DMS79 (cell line): ENCODE data around the gene SIRT5.

Experiments used
- DNase-seq: peaks from one replicate; lab custom pipeline; 2025; lab: John Stamatoyannopoulos, UW

The SIRT5 gene

DNA sequence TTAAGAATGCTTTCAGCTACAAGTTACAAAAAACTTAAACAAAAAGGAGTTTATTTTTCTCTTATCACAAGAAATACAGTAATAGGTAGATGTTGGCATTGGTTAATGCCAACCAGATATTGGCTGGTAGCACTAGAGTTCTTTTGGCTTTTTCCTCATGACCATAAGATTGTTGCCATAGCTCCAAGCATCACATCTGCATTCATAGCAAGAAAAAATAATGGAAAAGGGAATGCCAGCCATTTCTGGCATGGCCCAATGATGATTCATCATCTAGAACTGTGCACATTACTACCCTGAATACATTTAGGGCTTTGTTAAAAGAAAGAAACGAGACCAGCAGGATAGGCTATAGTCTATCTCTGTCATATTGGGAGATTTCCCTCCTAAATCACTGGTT, 20.8 kb upstream of the SIRT5 start:
- no peak for DNase-seq

DNA sequence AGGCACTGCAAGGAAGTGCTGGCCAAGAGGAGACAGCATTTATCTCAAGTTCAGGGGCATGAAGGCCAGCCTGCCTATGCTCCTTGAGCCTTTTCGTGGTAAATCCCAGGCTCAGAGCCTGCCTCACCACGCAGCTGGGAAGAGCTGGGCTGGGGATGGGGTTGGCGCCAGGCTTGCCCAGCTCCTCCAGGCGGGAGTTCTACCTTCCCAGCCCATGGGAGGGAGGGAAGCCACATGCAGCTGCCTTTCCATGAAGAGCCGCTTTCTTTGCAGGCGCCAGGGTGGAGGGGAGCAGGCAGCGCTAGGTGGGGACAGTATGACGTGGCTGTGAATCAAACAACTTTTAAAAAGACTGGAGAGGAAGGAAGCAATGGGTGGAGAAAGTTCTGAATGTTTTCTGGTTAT, 19.5 kb upstream of the SIRT5 start:
- no peak for DNase-seq

DNA sequence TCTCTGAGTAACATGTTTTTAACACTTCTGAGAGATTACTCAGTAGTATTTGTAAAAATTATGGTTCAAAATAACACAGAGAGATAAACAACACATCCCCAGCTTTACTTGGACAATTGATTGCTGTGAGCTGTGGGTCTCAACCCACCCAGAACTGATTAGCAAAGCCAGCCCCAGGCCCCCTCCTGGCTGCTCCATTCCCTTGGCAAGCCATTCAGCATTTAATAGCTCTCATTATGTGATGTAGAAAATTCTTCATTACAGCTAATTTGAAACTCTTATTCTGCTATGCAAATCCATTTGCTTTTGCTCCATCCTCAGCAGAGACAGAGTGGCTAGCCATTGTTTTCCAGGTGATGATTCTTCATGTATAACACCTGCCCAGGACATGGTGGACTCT, 16.6 kb upstream of the SIRT5 start:
- no peak for DNase-seq

DNA sequence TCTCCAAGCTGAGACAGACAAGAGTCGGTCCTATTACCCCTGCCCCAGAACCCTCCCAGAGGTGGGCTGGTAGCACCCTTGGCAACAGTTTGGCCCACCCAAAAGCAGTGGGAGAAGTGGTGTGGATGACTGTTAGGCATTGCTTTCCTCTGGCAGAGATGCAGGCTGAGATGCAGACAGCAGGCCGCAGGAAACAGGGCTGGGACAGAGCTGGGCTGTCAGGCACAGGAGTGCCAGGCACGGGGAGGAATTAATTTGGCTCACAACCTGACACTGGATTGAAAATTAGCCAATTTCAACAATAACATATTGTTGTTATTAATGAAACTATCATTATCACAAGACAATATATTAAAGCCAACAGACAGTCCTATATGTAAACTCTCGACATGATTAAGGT, 15.7 kb upstream of the SIRT5 start:
- no peak for DNase-seq

DNA sequence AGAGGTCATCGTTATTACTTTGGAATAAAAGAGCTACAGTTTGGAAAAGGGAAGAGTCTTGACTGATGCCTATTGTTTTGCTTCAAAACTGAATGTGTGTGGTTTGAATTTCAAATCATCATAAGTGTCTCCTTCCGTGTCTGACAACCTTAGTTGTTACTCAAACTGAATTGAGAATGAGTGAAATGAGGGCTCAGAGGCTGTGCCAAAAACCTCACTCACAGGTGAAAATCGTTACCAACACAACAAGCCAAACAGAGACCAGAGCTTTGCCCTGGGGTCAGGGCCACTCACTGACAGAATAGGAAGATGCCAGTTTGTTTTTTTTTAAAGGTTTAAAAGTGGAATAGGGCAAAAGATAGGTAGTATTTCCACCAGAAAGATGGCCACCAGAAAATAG, 15.2 kb upstream of the SIRT5 start:
- no peak for DNase-seq

DNA sequence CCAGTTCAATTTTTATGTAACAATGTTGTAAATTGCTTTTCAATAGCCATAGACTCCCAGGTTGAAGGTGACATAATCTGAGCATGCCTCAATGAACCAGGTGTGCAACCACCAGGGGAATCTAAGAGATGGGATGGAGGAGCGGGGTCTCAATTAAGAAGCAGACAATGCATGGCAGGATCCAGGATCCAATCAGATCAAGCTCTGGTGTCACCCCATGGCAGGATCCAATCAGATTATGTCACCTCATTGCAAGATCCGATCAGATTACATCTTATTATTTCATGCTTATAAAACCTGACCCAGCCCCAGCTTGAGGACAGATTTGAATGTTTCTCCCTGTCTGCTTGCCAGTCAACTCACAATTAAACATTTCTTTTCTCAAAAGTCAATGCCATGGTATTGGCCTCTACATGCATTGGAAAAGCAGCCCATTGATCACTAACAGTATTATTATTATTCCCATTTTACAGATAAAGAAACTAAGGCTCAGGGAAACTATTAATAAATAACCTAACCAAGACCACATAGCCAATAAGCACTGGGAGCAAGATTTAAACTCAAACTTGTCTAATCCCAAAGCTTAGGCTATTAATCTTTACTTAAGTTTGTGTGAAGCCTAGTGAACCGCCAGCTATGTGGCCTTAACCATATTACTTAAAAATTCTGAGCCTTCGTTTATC, 14.3 kb upstream of the SIRT5 start:
- no peak for DNase-seq

DNA sequence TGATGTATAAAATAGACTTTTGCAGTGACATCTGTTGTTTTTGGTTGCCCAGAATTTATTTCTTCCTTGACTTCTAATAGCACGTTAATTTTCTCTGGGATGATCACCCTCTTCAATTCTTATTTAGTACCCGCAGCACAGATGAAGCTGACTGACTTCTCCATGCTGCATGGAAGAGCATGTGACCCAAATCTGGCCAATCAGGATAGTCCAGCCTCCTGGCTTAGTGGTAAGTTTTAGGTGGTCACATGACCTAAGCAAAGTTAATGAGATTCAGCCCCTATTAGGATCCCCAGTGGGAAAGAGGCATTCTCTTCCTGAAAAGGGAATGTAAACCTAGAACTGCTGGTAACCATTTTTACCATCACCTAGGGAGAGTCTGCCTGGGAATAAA, 13.8 kb upstream of the SIRT5 start:
- DNase-seq, result no peak

DNA sequence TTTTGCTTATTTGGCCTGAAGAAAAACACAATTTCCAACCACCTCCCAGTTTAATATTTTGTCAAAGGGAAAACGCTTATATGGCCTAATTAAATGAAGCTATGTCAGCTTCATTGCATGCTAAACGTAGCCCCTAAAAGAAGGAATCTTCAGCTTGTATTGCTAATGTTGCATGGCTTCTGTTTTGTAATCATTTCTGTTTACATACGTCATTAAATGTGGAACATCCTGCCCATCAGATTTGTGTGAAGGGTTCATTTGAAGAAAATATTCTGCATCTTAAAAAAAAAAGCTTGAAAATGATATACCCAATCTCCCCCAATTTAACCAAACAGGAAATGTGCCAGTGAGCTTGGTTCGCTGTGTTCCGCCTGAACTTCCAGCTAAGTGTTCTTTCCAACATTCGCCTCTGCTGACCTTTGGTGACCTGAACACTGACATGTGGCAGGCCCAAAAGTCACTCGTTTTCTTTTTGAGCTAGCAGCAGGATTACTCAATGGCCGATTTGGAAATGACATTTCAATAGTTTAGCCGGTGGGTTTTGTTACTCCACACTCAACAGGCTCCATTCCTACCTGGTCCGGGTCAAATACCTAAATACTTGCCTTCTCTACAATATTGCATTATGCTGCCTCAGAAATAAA, 12.7 kb upstream of the SIRT5 start:
- no peak for DNase-seq

DNA sequence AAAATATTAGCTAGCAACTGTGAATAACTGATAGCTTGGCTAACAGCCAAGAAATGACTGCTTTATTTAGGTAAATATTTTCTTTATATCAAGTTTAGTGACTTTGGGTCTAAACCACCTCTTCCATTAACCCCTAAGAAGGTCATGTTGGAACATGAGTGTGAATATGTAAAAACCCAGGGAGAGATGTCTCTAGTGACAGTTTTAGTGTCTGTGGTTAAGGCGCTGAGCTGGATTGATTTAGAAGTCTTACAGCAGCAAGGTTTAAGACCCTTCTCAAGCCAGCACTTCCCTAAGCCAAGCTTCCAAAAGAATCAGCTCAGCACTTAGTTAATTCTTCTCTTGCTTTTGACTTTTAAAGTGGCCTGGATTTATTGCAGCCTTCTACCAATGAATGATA, 11.4 kb upstream of the SIRT5 start:
- DNase-seq, result no peak

DNA sequence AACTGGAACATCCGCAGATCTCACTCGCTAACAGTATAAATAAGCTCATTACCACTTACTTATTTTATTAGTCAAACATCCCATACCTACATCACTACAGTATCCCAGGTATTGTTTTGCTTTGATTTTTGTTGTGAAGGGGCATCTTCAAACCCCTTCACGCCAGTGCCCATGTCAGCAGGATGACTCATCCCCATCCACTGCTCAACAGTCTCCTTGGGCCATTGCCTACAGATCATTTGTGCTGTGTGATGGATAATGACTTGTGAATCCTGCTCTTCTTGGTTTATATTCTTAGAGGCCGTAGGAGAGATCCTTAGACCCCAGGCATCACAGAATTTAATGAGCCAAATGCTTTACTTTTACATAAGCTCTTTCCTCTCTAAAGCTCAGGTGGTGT, 8.5 kb upstream of the SIRT5 start:
- no peak for DNase-seq

DNA sequence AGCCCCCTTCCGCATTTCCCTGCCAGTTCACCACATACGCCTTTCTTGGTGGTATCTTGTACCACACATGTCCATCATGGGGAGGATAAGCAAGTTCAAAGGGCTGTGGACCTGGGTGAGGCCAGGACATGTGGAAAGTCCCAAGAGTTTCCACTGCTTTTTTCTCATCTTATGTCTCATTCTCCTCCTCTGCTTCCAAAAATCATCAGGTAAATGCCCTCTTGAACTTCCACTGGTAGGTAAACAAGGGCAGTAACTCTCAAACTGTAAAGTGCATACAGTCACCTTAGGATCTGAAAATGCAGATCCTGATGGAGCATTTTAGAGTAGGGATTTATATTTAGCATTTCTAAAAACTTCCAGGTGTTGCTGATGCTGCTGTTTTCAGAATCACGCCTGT, 7.9 kb upstream of the SIRT5 start:
- DNase-seq, result no peak

DNA sequence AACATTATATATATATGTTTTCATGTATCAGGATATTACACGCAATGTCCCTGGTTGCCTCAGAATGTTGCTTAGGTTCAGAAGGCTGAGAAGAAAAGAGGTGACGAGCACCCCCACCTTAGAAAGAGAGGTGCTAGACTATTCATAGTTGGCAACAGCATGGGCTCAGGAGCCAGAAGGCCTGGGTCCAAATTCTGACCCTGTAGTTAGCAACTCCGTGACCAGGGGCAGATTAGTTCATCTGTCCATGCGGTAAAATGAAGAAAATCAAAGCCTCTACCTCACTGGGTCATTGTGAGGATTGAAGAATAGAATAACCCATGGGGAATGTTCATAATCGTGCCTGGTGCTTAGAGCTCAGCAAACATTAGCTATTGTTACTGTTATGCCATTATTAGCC, 5.4 kb upstream of the SIRT5 start:
- no peak for DNase-seq

DNA sequence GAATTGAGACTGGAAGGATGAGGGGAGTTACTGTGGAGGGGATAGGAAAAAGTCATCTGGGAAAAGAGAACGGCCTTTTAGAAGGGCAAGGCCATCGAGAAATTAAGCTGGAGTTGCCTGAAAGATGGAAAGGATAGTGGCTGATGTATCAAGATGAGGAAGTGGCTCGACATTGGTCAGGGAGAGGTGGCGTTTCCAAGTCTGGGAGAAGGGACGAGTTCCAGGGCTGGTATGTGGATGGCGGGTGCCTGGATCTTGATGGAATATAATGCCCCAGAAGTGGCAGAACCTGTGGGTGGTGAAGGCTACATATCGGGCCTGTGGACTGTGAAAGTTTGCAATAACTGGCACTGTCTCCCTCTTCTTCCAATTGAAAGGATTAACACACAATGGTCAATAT, 2.2 kb upstream of the SIRT5 start:
- no peak for DNase-seq

DNA sequence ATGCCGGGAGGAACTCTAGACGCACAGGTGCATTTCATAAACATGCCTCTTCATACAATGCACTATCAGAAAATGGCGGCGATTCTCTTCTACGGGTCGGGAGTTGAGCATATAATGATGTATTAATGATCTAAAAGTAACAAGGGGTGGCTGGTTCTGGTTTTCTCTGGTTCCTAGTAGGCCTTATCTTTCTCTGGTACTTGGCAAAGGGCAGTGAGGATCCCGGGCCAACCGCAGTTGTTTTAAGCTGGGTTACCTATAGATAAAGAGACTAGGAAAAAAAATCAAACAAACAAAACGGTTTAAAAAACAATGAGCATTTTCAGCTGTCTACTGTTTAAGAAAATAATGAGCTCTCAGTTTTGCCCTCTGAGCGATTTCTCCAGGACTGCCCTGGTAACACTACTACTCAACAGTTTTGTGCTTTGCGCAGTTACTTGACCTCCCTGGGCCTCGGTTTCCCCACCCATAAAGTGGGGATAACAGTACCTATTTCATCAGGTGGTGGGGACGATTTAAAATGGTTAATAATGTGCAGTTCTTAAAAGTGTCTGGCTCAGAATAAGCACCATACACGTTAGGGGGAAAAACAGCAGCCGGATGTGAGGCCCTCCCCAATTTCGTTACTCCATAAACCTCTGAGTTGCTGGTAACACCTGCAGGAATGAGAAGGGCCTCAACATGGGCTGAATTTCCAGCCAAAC, 1.3 kb upstream of the SIRT5 start:
- no peak for DNase-seq

DNA sequence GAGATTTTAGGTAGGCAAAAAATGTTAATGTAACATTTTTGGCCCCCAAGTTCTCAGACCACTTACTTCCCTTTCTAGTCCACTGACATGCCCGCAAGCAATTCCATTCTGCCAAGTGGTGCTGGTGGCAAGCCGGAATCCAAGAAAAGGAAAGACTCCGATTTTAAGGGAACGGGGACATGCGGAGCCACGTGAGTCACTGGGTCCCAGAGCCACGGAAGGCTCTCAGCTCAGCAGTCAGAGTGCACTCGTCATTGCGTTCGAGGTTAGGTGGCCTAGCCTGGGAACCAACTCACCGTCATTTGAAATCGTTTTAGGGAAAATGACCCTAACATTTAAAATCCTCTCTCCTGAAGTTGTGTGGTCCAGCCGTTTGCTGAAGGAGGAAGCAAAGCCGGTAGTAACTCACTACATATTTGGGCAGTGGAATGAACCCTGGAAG, 711 bp upstream of the SIRT5 start:
- no peak for DNase-seq

DNA sequence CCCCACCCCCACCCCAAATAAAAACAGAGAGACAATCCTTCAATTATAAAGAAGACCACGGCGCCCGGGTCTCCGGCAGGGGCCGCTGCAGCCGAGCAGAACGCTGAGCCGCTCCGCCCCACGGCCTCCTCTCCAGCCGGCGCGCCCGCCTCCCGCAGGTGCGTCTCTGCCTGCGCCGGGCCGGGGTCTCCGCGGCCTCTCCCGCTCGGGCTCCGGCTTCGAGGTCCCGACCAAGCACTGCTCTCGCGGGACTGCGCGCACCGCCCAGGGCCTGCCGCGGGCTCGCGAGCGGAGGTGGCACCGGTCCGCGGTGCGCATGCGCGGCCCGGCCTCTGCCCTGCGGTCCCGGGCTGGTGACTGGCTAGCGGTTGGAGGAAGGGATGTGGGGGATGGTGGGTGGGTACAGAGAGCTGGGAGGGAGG, 241 bp upstream of the SIRT5 start:
- DNase-seq, result peak; percentile 67

DNA sequence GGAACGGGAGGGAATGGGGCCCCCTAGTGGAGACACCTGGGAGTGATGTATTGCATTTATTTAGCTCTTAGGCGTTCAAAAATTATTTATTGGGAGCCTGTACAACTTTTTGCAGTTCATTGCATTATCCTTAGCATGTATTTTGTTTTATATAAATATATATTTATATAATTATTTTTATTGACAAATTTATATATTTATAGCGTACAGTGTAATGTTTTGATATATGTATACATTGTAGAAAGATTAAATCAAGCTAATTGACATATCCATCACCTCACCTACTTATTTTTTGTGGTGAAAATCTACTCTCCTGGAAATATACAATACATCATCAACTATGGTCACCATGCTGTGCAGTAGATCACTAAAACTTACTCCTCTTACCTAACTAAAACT, 975 bp downstream of the SIRT5 start:
- DNase-seq, result no peak

DNA sequence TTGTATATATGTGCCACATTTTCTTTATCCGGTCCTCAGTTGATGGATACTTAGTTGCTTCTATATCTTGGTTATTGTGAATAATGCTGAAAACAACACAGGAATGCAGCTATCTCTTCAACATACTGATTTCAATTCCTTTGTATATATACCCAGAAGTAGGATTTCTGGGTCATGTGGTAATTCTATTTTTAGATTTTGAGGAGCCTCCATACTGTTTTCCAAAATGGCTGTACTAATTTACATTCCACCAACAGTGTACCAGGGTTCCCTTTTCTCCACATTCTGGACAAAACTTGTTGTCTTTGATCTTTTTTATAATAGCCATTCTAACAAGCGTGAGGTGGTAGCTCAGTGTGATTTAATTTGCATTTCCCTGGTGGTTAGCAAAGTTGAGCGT, 1.6 kb downstream of the SIRT5 start:
- no peak for DNase-seq

DNA sequence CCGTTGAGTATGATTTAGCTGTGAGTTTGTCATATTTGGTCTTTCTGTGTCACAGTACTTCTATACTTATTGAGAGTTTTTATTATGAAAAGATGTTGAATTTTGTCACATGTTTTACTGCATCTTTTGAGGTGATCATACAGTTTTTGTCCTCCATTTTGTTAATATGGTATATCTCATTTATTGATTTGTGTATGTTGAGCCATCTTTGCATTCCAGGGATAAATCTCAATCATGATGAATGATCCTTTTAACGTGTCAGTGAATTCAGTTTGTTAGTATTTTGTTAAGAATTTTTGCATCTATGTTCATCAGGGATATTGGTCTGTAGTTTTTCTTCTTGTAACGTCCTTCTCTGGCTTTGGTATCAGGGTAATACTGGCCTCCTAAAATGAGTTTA, 3.5 kb downstream of the SIRT5 start:
- no peak for DNase-seq

DNA sequence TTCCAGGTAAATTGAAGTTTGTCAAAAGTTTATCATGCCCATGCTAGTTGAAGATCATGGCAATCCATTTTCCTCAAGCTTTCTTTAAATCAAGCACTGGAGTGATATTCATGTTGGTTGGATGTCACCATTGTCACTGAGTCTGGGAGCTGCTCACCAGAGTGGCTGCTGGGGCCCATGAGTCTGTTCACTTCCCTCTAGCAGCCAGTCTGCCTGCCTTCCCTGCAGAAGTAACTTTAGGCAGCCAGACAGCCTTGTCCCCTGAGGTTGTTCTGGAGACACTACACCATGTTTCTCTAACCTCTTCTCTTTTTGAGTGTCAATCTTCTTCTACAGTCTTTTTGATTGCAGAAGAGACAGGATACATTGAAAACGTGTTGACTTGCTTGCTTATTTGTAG, 5.5 kb downstream of the SIRT5 start:
- no peak for DNase-seq

DNA sequence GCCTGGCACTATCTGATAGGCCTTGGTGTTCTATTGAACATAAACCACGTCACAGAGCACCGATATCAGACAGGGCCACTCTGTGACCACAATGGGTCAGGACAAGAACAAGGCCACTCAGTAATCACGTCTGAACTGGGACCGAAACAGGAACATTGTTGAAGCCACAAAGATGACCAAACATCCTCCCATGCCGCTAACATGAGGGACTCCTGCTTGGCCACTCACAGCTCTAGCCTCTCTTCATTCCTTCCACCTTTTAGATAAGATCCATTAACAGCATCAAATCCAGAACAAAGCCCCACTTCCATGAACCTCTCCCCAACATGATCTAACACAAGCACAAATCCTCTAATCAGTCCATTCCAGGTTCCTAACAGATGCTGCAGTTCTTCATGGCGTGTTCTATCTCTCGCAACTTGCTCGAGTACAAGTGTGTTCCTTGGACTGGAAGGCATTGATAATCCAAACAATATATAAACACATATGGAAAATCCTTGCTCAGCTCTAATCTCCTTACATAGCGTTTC, 7.4 kb downstream of the SIRT5 start:
- no peak for DNase-seq

DNA sequence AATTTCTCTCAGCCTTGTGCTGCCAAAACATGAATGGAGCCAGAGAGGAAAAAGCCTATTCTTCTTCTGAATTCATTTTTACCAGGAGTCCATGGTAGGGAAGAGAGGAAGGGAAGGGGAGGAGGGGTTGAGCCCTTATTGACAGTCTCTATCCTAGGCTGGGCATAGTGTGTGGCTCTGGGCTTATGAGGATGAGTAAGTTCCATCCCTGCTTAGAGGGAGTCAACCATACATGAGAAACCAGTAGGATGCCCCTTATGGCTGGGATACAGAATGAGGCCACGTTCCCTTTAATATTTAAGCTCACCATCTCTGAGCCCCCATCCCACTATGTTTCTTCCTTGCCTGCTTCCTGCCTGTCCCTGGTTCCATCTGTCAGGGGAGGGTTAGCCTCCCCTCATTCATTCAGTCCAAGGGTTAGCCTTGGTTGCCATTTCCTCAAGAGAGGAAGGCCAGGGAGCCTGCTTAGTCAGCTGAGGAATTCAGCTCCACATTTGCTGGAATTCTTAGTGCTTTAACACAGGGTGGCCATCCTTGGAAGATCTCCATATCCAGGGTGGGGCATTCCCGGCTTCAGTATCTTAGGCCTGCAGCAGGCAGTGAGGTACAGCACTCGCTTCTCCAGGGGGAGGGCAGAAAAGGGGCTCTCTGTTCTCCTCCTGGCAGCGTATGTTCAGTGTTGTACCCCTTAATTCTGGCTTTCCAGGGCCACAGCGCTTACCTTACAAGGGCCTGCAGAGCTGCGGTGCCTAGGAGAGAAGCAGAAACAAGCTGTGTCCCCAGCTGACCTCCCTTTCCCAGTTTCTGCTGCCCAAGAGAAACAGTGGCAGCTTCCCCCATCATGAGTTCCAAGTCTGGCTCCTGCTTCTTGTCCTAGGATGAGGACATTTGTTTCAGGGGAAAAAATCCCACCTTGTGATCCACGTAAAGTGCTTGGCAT, 12.5 kb downstream of the SIRT5 start:
- no peak for DNase-seq
